ENCODE measurements around the gene TPT1.
"Not testable (repeated sequence)": the region's sequence is repeated elsewhere in the genome, so short reads cannot be mapped to it uniquely, and the experiment has no call there.

The TPT1 gene

GRCh38 chr13:45341034-45341798 lies at the start of gene TPT1:
Gene TPT1 (minus strand): TSS chr13:45341183. CDS start chr13:45341069, 114 bp downstream.
- DNase-seq = peak; percentile 95

- not testable (repeated sequence) for DNase-seq
These were observed 49.4 kb upstream of the TPT1 start for GRCh38 chr13:45390348-45390747.

- no peak for DNase-seq
These were observed 47.7 kb upstream of the TPT1 start for GRCh38 chr13:45388664-45389063.

GRCh38 chr13:45386892-45387575 lies 46.1 kb upstream of the TPT1 start:
- not testable (repeated sequence) for DNase-seq

- DNase-seq = no peak
These were observed 45.0 kb upstream of the TPT1 start for GRCh38 chr13:45385907-45386553.

GRCh38 chr13:45385320-45385719 lies 44.3 kb upstream of the TPT1 start:
- DNase-seq = no peak

GRCh38 chr13:45384474-45385174 lies 43.6 kb upstream of the TPT1 start:
- DNase-seq = no peak

- DNase-seq = not testable (repeated sequence)
These were observed 41.8 kb upstream of the TPT1 start for GRCh38 chr13:45382739-45383138.

- DNase-seq = no peak
These were observed 40.2 kb upstream of the TPT1 start for GRCh38 chr13:45381196-45381595.

GRCh38 chr13:45380708-45381107 lies 39.7 kb upstream of the TPT1 start:
- not testable (repeated sequence) for DNase-seq

GRCh38 chr13:45379516-45379915 lies 38.5 kb upstream of the TPT1 start:
- DNase-seq = not testable (repeated sequence)

GRCh38 chr13:45378786-45379185 lies 37.8 kb upstream of the TPT1 start:
- not testable (repeated sequence) for DNase-seq

- not testable (repeated sequence) for DNase-seq
These were observed 36.3 kb upstream of the TPT1 start for GRCh38 chr13:45377314-45377713.

GRCh38 chr13:45376651-45377050 lies 35.7 kb upstream of the TPT1 start:
- DNase-seq = not testable (repeated sequence)

- DNase-seq = no peak
These were observed 33.9 kb upstream of the TPT1 start for GRCh38 chr13:45374917-45375316.

- DNase-seq = no peak
These were observed 32.2 kb upstream of the TPT1 start for GRCh38 chr13:45373162-45373547.

- DNase-seq = no peak
These were observed 31.5 kb upstream of the TPT1 start for GRCh38 chr13:45372189-45373161.

- no peak for DNase-seq
These were observed 30.0 kb upstream of the TPT1 start for GRCh38 chr13:45370922-45371406.

- no peak for DNase-seq
These were observed 28.1 kb upstream of the TPT1 start for GRCh38 chr13:45369116-45369515.

GRCh38 chr13:45368571-45368970 lies 27.6 kb upstream of the TPT1 start:
- DNase-seq = no peak

GRCh38 chr13:45368005-45368404 lies 27.0 kb upstream of the TPT1 start:
- DNase-seq = no peak

- DNase-seq = no peak
These were observed 26.4 kb upstream of the TPT1 start for GRCh38 chr13:45367358-45367757.
